HEK293 (cell line): ENCODE measurements around the gene SLF2.

Experiments used
- CTCF ChIA-PET: fragments of 350-600 bp; formaldehyde crosslinking; extraction: SDS; loops from one replicate; lab custom pipeline; 2021; ENCODE audit warnings: antibody characterized with exemption; lab: Yijun Ruan, JAX
- POLR2A ChIA-PET: fragments of 300-600 bp; formaldehyde crosslinking; extraction: SDS; loops from one replicate; lab custom pipeline; 2020; ENCODE audit warnings: antibody characterized with exemption, inconsistent platforms; lab: Yijun Ruan, JAX
- H3K27ac ChIP-seq: fragments of 200-500 bp; sonication (Bioruptor generic); 2 replicates; pipeline ENCODE4 v1.5.1; 2014; ENCODE audit warnings: low read depth, low read length, control low read depth, inconsistent platforms; ENCODE audit errors: extremely low read depth
- H3K36me3 ChIP-seq, 2 experiments: fragments of 200-500 bp in 1 of 2; sonication (Bioruptor generic) in 1 of 2; 1 replicate in 1 of 2; 2 replicates in 1 of 2; pipeline ENCODE4 v1.5.1; 2014 to 2017; ENCODE audit warnings: inconsistent platforms in 2 of 2, low read length in 2 of 2; ENCODE audit not compliant: control insufficient read depth in 2 of 2, insufficient read depth in 1 of 2
- H3K4me1 ChIP-seq: fragments of 200-500 bp; sonication (Bioruptor generic); 2 replicates; pipeline ENCODE4 v1.5.1; 2014; ENCODE audit warnings: mild to moderate bottlenecking, low read length, inconsistent platforms; ENCODE audit not compliant: control insufficient read depth, insufficient read depth
- H3K4me3 ChIP-seq: 2 replicates; pipeline ENCODE4 v1.5.1; 2011; ENCODE audit warnings: low read depth, mild to moderate bottlenecking, control low read depth, low read length, moderate library complexity
- H3K9me3 ChIP-seq: fragments of 200-500 bp; sonication (Bioruptor generic); 2 replicates; pipeline ENCODE4 v1.5.1; 2014; ENCODE audit warnings: low read depth, low read length, inconsistent platforms; ENCODE audit not compliant: control insufficient read depth, insufficient read depth
- IKZF3 ChIP-seq: fragments of 450-650 bp; IDR thresholded peaks from 2 replicates; pipeline ENCODE4 v1.5.0; 2018; ENCODE audit warnings: missing biosample characterization, mild to moderate bottlenecking, missing genetic modification characterization, moderate library complexity
- KLF1 ChIP-seq: fragments of 450-650 bp; formaldehyde crosslinking; IDR thresholded peaks from 2 replicates; pipeline ENCODE4 v1.5.1; 2016; ENCODE audit warnings: missing biosample characterization, missing genetic modification characterization
- OSR2 ChIP-seq: fragments of 450-650 bp; formaldehyde crosslinking; IDR thresholded peaks from 2 replicates; pipeline ENCODE4 v1.5.1; 2016; ENCODE audit warnings: missing biosample characterization, missing genetic modification characterization
- REPIN1 ChIP-seq: fragments of 450-650 bp; formaldehyde crosslinking; IDR thresholded peaks from 2 replicates; pipeline ENCODE4 v1.5.1; 2017; ENCODE audit warnings: missing biosample characterization, missing genetic modification characterization, low read depth
- SP3 ChIP-seq: fragments of 450-650 bp; formaldehyde crosslinking; IDR thresholded peaks from 2 replicates; pipeline ENCODE4 v1.5.1; 2016; ENCODE audit warnings: missing biosample characterization, missing genetic modification characterization
- TRIM28 ChIP-seq: IDR thresholded peaks from 2 replicates; pipeline ENCODE4 v1.6.1; 2011; ENCODE audit warnings: low read length, control low read depth, borderline replicate concordance
- ZBTB7A ChIP-seq: fragments of 450-650 bp; formaldehyde crosslinking; IDR thresholded peaks from 2 replicates; pipeline ENCODE4 v1.5.1; 2016; ENCODE audit warnings: low read depth, missing biosample characterization, missing genetic modification characterization
- ZFHX2 ChIP-seq: fragments of 450-650 bp; formaldehyde crosslinking; conservative IDR thresholded peaks from 2 replicates; pipeline ENCODE4 v1.5.1; 2016; ENCODE audit warnings: missing biosample characterization, missing genetic modification characterization
- ZFP69B ChIP-seq: fragments of 450-650 bp; formaldehyde crosslinking; IDR thresholded peaks from 2 replicates; pipeline ENCODE4 v1.5.1; 2016; ENCODE audit warnings: missing biosample characterization, missing genetic modification characterization
- ZNF10 ChIP-seq: fragments of 450-650 bp; formaldehyde crosslinking; IDR thresholded peaks from 2 replicates; pipeline ENCODE4 v1.5.1; 2017; ENCODE audit warnings: missing biosample characterization, missing genetic modification characterization
- ZNF138 ChIP-seq: fragments of 450-650 bp; formaldehyde crosslinking; IDR thresholded peaks from 2 replicates; pipeline ENCODE4 v1.5.1; 2016; ENCODE audit warnings: missing biosample characterization, missing genetic modification characterization, borderline replicate concordance
- ZNF140 ChIP-seq: fragments of 450-650 bp; formaldehyde crosslinking; IDR thresholded peaks from 2 replicates; pipeline ENCODE4 v1.5.1; 2016; ENCODE audit warnings: missing biosample characterization, missing genetic modification characterization
- ZNF473 ChIP-seq: fragments of 450-650 bp; formaldehyde crosslinking; IDR thresholded peaks from 2 replicates; pipeline ENCODE4 v1.5.1; 2017; ENCODE audit warnings: missing biosample characterization, missing genetic modification characterization
- ZNF521 ChIP-seq: fragments of 450-650 bp; formaldehyde crosslinking; IDR thresholded peaks from 2 replicates; pipeline ENCODE4 v1.5.1; 2017; ENCODE audit warnings: missing biosample characterization, mild to moderate bottlenecking, missing genetic modification characterization
- ZNF544 ChIP-seq: fragments of 450-650 bp; formaldehyde crosslinking; IDR thresholded peaks from 2 replicates; pipeline ENCODE4 v1.5.0; 2017; ENCODE audit warnings: missing biosample characterization, missing genetic modification characterization
- ZNF626 ChIP-seq: fragments of 450-650 bp; sonication (Bioruptor Pico); formaldehyde crosslinking; IDR thresholded peaks from 2 replicates; pipeline ENCODE4 v1.5.1; 2018; ENCODE audit warnings: missing biosample characterization, missing genetic modification characterization, inconsistent platforms
- ZNF701 ChIP-seq: fragments of 450-650 bp; formaldehyde crosslinking; IDR thresholded peaks from 2 replicates; pipeline ENCODE4 v1.5.1; 2016; ENCODE audit warnings: missing biosample characterization, missing genetic modification characterization
- ZNF837 ChIP-seq: fragments of 450-650 bp; formaldehyde crosslinking; IDR thresholded peaks from 2 replicates; pipeline ENCODE4 v1.5.1; 2016; ENCODE audit warnings: missing biosample characterization, missing genetic modification characterization
- ZNF843 ChIP-seq: fragments of 450-650 bp; formaldehyde crosslinking; IDR thresholded peaks from 2 replicates; pipeline ENCODE4 v1.5.1; 2016; ENCODE audit warnings: missing biosample characterization, missing genetic modification characterization
- TF ChIP-seq, protein P1 (sequence below): fragments of 450-650 bp; formaldehyde crosslinking; IDR thresholded peaks from 2 replicates; pipeline ENCODE4 v1.5.1; 2016; ENCODE audit warnings: missing biosample characterization, missing genetic modification characterization
- TF ChIP-seq, protein P2 (sequence below): sonication (generic); formaldehyde crosslinking; IDR thresholded peaks from 2 replicates; pipeline ENCODE4 v1.8.1; 2022; ENCODE audit warnings: mild to moderate bottlenecking, moderate library complexity, missing genetic modification reagents
- TF ChIP-seq, protein P3 (sequence below): fragments of 450-650 bp; formaldehyde crosslinking; IDR thresholded peaks from 2 replicates; pipeline ENCODE4 v1.5.1; 2016; ENCODE audit warnings: missing biosample characterization, missing genetic modification characterization
- TF ChIP-seq, protein P4 (sequence below): fragments of 450-650 bp; formaldehyde crosslinking; IDR thresholded peaks from 2 replicates; pipeline ENCODE4 v1.5.1; 2016; ENCODE audit warnings: missing biosample characterization, missing genetic modification characterization
- TF ChIP-seq, protein P5 (sequence below): fragments of 450-650 bp; formaldehyde crosslinking; IDR thresholded peaks from 2 replicates; pipeline ENCODE4 v1.5.1; 2016; ENCODE audit warnings: missing biosample characterization, missing genetic modification characterization

SLF2 gene

DNA sequence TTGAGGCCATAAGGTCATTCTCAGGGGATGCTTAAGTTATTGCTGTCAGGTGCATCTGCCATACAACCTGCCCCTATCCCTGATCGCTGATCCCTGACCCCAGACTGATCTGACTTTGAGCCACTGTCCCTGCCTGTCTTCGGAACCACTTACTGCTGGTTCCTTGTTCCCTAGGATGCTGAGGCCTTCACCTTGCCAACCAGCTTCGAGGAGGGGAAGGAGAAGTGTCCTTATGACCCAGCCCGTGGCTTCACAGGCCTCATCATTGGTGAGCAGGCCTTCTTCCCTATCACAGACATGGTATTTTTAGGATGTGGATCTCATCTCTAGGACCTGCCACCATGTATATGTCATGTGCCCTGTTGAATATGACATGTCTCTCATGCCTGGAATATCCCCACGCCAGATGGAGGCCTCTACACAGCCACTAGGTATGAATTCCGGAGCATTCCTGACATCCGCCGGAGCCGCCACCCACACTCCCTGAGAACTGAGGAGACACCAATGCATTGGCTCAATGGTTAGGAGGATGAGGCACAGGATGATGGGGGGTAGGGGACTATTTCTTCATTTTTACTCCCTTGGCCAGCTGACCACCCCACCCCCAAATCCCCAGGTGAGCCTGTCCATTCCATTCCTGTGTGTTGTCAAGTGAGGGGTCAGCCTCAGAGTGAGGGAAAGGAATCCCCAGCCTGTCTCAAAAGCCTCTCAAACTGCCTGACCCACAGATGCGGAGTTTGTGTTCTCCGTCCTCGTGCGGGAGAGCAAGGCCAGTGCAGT is 65.5 kb downstream of the SLF2 start (continued):
- TF ChIP-seq, protein P1, sequence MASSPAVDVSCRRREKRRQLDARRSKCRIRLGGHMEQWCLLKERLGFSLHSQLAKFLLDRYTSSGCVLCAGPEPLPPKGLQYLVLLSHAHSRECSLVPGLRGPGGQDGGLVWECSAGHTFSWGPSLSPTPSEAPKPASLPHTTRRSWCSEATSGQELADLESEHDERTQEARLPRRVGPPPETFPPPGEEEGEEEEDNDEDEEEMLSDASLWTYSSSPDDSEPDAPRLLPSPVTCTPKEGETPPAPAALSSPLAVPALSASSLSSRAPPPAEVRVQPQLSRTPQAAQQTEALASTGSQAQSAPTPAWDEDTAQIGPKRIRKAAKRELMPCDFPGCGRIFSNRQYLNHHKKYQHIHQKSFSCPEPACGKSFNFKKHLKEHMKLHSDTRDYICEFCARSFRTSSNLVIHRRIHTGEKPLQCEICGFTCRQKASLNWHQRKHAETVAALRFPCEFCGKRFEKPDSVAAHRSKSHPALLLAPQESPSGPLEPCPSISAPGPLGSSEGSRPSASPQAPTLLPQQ: no peak
- no peak for TF ChIP-seq REPIN1 (tag by site-specific recombination)
- TF ChIP-seq, protein P2, sequence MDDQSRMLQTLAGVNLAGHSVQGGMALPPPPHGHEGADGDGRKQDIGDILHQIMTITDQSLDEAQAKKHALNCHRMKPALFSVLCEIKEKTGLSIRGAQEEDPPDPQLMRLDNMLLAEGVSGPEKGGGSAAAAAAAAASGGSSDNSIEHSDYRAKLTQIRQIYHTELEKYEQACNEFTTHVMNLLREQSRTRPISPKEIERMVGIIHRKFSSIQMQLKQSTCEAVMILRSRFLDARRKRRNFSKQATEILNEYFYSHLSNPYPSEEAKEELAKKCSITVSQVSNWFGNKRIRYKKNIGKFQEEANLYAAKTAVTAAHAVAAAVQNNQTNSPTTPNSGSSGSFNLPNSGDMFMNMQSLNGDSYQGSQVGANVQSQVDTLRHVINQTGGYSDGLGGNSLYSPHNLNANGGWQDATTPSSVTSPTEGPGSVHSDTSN (CRISPR knock-in tag): no peak

DNA sequence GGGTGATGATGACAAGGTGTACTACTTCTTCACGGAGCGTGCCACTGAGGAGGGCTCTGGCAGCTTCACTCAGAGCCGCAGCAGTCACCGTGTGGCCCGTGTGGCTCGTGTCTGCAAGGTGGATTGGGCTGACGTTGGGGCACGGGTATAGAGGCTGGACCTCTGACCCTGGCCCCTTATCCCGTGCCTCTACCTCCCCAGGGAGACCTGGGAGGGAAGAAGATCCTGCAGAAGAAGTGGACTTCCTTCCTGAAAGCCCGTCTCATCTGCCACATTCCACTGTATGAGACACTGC is 66.1 kb downstream of the SLF2 start:
- ChIA-PET CTCF (interaction anchor here (0.6 kb wide), 1 partner anchor 33 kb away, joined by 3 read pairs; no protein-coding TSS in a partner anchor), POLR2A (no interaction called here)
- no peak overlapping the region for H3K27ac ChIP-seq
- peaks cover 8 to 58% of the 10 kb centered on the region in 2 experiments for H3K36me3 ChIP-seq
- H3K9me3 ChIP-seq: no peaks in the 10 kb centered on the region
- no peak for TF ChIP-seq ZNF10 (tag by site-specific recombination)
- no peak for TF ChIP-seq ZNF626 (tag by site-specific recombination)
- no peak for TF ChIP-seq ZNF140 (tag by site-specific recombination)
- no peak for TF ChIP-seq ZFHX2 (tag by site-specific recombination)
- no peak for TF ChIP-seq ZNF843 (tag by site-specific recombination)
- no peak for TF ChIP-seq ZNF138
- TF ChIP-seq TRIM28: no peak
- TF ChIP-seq, all 188 proteins: peak for 0
- Histone ChIP-seq H3K4me1 (no peaks in the 10 kb centered on the region), H3K4me3 (no peak overlapping the region)

DNA sequence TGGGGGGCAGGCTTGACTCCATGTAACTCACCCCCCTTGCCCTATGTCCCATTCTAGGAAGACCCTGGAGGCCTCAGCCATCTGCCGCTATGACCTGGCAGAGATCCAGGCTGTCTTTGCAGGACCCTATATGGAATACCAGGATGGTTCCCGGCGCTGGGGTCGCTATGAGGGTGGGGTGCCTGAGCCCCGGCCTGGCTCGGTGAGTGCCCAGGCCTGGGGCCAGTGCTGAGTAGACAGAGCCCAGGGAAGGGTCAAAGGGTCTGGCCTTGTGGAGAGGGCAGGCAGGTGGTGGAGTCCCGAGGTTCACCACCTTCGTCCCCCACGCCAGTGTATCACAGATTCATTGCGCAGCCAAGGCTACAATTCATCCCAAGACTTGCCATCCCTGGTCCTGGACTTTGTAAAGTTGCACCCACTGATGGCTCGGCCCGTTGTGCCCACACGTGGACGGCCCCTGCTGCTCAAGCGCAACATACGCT is 67.1 kb downstream of the SLF2 start:
- Histone ChIP-seq H3K4me1 (no peaks in the 10 kb centered on the region), H3K27ac (no peak overlapping the region), H3K4me3 (no peak overlapping the region), H3K9me3 (no peaks in the 10 kb centered on the region), H3K36me3 (peaks cover 4 to 68% of the 10 kb centered on the region in 2 experiments)
- ChIA-PET POLR2A (interaction anchor here (0.7 kb wide), 1 partner anchor 37 kb away, joined by 4 read pairs; no protein-coding TSS in a partner anchor), CTCF (no interaction called here)
- TF ChIP-seq, protein P3, sequence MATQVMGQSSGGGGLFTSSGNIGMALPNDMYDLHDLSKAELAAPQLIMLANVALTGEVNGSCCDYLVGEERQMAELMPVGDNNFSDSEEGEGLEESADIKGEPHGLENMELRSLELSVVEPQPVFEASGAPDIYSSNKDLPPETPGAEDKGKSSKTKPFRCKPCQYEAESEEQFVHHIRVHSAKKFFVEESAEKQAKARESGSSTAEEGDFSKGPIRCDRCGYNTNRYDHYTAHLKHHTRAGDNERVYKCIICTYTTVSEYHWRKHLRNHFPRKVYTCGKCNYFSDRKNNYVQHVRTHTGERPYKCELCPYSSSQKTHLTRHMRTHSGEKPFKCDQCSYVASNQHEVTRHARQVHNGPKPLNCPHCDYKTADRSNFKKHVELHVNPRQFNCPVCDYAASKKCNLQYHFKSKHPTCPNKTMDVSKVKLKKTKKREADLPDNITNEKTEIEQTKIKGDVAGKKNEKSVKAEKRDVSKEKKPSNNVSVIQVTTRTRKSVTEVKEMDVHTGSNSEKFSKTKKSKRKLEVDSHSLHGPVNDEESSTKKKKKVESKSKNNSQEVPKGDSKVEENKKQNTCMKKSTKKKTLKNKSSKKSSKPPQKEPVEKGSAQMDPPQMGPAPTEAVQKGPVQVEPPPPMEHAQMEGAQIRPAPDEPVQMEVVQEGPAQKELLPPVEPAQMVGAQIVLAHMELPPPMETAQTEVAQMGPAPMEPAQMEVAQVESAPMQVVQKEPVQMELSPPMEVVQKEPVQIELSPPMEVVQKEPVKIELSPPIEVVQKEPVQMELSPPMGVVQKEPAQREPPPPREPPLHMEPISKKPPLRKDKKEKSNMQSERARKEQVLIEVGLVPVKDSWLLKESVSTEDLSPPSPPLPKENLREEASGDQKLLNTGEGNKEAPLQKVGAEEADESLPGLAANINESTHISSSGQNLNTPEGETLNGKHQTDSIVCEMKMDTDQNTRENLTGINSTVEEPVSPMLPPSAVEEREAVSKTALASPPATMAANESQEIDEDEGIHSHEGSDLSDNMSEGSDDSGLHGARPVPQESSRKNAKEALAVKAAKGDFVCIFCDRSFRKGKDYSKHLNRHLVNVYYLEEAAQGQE (tag by site-specific recombination): no peak
- TF ChIP-seq ZFP69B (tag by site-specific recombination) (no peak), KLF1 (tag by site-specific recombination) (no peak), ZNF521 (tag by site-specific recombination) (no peak), IKZF3 (tag by site-specific recombination) (no peak), SP3 (no peak), OSR2 (tag by site-specific recombination) (no peak), ZNF473 (no peak), ZBTB7A (tag by site-specific recombination) (no peak), ZNF837 (tag by site-specific recombination) (no peak), ZNF544 (tag by site-specific recombination) (no peak), ZNF701 (tag by site-specific recombination) (no peak)
- TF ChIP-seq, protein P4, sequence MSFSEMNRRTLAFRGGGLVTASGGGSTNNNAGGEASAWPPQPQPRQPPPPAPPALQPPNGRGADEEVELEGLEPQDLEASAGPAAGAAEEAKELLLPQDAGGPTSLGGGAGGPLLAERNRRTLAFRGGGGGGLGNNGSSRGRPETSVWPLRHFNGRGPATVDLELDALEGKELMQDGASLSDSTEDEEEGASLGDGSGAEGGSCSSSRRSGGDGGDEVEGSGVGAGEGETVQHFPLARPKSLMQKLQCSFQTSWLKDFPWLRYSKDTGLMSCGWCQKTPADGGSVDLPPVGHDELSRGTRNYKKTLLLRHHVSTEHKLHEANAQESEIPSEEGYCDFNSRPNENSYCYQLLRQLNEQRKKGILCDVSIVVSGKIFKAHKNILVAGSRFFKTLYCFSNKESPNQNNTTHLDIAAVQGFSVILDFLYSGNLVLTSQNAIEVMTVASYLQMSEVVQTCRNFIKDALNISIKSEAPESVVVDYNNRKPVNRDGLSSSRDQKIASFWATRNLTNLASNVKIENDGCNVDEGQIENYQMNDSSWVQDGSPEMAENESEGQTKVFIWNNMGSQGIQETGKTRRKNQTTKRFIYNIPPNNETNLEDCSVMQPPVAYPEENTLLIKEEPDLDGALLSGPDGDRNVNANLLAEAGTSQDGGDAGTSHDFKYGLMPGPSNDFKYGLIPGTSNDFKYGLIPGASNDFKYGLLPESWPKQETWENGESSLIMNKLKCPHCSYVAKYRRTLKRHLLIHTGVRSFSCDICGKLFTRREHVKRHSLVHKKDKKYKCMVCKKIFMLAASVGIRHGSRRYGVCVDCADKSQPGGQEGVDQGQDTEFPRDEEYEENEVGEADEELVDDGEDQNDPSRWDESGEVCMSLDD (tag by site-specific recombination): no peak
- TF ChIP-seq, protein P5, sequence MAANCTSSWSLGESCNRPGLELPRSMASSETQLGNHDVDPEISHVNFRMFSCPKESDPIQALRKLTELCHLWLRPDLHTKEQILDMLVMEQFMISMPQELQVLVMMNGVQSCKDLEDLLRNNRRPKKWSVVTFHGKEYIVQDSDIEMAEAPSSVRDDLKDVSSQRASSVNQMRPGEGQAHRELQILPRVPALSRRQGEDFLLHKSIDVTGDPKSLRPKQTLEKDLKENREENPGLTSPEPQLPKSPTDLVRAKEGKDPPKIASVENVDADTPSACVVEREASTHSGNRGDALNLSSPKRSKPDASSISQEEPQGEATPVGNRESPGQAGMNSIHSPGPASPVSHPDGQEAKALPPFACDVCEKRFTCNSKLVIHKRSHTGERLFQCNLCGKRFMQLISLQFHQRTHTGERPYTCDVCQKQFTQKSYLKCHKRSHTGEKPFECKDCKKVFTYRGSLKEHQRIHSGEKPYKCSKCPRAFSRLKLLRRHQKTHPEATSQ: no peak
